Upper lobe of right lung (tissue), 1 donor: Measurements from ENCODE around the gene NYNRIN. TPM values are rescaled to one million over a fixed set of nuclear protein-coding genes. Genes with fewer than 3 reads are reported as not detected.
A peak's percentile ranks its signal among the peaks of the same experiment; 100 is the strongest.

Source experiments
- ATAC-seq: fragments of 200-7000 bp; cut with Tn5 transposase; one replicate; pipeline ENCODE4 v1.9.1; 2020; ENCODE audit warnings: mild to moderate bottlenecking, moderate library complexity
- DNase-seq: peaks from one replicate; pipeline ENCODE4 v3.0.0-alpha.2; 2020
- H3K27ac ChIP-seq: fragments of 200-600 bp; one replicate; pipeline ENCODE4 v1.8.0; 2022
- H3K27me3 ChIP-seq: fragments of 200-600 bp; one replicate; pipeline ENCODE4 v1.8.0; 2022; ENCODE audit warnings: mild to moderate bottlenecking
- H3K36me3 ChIP-seq: fragments of 200-600 bp; one replicate; pipeline ENCODE4 v1.8.0; 2022
- H3K4me1 ChIP-seq: fragments of 200-600 bp; one replicate; pipeline ENCODE4 v1.8.0; 2022
- H3K4me3 ChIP-seq: fragments of 200-600 bp; one replicate; pipeline ENCODE4 v1.8.0; 2022; ENCODE audit warnings: mild to moderate bottlenecking
- H3K9me3 ChIP-seq: fragments of 200-600 bp; one replicate; pipeline ENCODE4 v1.8.0; 2022
- intact Hi-C: fragments of 100-400 bp; cut with DNase I; formaldehyde crosslinking; loops from one replicate; pipeline ENCODE4 v1.11.0; 2022
- total RNA-seq: library from RNA; stranded (reverse); fragmentation: NEBNext Ultra II Directional; extraction: Animal tissue kit (Norgen Biotek cat#: 25700); gene quantifications from one replicate; pipeline ENCODE4 v1.2.1, GENCODE V29; 2021
- TF ChIP-seq, protein P1 (sequence below): fragments of 200-600 bp; IDR thresholded peaks from one replicate; pipeline ENCODE4 v1.8.0; 2022; ENCODE audit warnings: antibody characterized with exemption
- donor health status: DM: no; HTN: yes; CAD: no; lungs with severe emphysema.

The NYNRIN gene
- total RNA-seq, 1 donor from 2014 or later = 16.6 TPM

DNA sequence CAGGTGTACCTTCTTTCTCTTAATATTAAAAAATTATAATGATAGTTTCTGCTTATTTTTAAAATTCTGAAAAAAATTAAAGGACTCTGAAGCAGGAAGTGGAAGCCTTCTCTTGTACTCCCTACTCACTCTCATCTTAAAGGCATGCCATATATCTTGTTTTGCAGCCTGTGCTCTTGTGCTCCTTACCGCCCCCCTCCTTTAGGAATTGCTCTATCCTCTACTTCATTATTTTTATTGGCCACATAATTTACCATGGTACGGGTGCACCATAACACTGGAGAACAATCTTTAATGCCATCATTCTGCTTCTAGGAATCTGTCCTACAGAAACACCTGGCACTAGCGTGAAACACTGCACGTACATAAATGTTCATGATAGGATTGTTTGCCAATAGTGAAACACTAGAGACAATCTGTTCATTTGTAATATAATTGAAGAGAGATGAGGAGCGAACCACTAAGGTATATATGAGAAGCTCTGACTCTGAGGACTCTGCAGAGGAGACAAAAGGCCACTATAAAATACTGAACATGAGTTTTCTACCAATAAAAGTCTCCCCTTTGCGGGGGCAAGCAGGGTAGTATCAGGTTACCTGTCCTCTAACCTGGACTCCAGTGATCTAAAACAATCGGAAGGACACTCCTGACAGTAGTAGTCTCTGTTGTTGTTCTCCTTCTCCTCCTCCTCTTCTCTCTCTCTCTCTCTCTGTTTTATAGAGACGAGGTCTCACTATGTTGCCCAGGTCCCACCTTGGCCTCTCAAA, 6.3 kb upstream of the NYNRIN start:
- no peaks in the 10 kb centered on the region for H3K9me3 ChIP-seq
- ATAC-seq (peak; percentile 54), DNase-seq (no peak)
- no peaks in the 10 kb centered on the region for H3K27me3 ChIP-seq
- peak overlapping the region; percentile 20 for H3K27ac ChIP-seq
- intact Hi-C loops = no loop called here
- peaks cover 7% of the 10 kb centered on the region for H3K4me1 ChIP-seq
- TF ChIP-seq, protein P1, sequence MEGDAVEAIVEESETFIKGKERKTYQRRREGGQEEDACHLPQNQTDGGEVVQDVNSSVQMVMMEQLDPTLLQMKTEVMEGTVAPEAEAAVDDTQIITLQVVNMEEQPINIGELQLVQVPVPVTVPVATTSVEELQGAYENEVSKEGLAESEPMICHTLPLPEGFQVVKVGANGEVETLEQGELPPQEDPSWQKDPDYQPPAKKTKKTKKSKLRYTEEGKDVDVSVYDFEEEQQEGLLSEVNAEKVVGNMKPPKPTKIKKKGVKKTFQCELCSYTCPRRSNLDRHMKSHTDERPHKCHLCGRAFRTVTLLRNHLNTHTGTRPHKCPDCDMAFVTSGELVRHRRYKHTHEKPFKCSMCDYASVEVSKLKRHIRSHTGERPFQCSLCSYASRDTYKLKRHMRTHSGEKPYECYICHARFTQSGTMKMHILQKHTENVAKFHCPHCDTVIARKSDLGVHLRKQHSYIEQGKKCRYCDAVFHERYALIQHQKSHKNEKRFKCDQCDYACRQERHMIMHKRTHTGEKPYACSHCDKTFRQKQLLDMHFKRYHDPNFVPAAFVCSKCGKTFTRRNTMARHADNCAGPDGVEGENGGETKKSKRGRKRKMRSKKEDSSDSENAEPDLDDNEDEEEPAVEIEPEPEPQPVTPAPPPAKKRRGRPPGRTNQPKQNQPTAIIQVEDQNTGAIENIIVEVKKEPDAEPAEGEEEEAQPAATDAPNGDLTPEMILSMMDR = no peak
- H3K4me3 ChIP-seq = no peak overlapping the region
- H3K36me3 ChIP-seq = no peaks in the 10 kb centered on the region

DNA sequence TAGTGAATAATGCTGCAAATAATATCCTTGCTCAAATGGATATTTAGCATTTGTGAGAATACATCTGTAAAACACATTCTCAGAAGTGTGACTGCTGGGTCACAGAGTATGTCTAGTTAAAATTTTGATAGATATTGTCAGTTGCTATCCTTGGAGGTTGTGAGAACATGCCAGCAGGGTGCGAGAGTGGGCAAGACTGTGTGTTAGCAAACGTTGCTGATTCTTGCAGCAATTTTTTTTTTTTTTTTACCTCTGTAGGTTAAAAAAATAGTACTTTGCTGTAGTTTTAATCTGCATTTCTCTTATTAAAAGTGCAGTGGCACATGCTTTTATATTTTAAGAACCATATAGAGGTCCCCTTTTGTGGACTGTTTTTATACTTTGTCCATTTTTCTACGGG, 4.5 kb upstream of the NYNRIN start:
- peaks cover 15% of the 10 kb centered on the region for H3K4me1 ChIP-seq
- DNase-seq = no peak
- no peak for ATAC-seq
- TF ChIP-seq, protein P1 = no peak
- no peaks in the 10 kb centered on the region for H3K27me3 ChIP-seq
- H3K27ac ChIP-seq = no peak overlapping the region
- H3K4me3 ChIP-seq = no peak overlapping the region
- H3K36me3 ChIP-seq = no peaks in the 10 kb centered on the region
- intact Hi-C loops = no loop called here
- H3K9me3 ChIP-seq = no peaks in the 10 kb centered on the region

DNA sequence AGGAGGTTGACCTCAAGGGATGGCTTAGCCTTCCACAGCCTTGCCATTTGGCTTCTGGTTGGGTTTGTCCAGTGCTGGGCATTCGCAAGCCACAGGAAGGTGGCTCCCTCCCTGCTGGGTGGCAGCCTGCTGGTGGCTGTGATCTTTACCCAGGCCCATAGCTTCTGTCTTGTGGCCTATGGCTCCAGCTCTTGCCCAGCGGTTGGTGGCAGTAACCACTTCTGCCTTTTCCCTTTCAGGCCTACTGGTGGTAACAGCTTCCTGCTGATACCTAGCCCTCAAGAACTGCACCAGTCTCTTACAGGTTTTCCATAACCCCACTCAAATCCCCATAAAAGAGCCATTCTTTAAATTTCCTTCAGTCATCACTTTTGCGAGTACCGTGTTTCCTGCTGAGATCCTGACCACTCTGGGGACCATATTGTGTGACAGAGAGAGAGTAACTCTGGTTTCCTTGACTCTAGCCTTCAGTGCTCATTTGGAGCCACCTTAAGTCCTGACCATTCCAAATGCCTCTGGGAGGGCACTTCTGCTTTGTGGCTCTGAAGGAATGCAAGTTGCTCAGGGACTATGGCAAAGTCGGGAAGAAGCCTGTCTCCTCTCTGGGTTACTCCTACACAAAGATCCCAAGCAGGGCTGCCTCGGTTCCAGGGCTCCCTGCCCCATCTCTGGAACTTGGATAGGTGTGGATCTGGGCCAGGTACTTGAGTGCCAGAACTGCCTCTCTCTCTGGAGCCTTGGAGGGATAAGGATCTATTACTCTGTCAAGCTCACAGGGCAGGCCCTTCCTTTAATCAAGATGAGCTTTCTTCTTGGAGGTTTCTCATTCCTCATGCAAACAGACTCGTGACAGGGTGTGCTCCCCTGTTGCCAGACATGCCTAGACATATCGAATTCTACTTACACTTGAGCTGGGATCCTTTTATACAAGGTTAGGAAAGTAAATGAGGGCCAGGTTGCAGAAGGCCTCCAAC, 2.9 kb upstream of the NYNRIN start:
- intact Hi-C loops = no loop called here
- Histone ChIP-seq H3K9me3 (no peaks in the 10 kb centered on the region), H3K27ac (no peak overlapping the region), H3K36me3 (no peaks in the 10 kb centered on the region), H3K4me3 (no peak overlapping the region), H3K27me3 (no peaks in the 10 kb centered on the region), H3K4me1 (peaks cover 27% of the 10 kb centered on the region)
- ATAC-seq = peak; percentile 45
- TF ChIP-seq, protein P1 = no peak
- DNase-seq = no peak

DNA sequence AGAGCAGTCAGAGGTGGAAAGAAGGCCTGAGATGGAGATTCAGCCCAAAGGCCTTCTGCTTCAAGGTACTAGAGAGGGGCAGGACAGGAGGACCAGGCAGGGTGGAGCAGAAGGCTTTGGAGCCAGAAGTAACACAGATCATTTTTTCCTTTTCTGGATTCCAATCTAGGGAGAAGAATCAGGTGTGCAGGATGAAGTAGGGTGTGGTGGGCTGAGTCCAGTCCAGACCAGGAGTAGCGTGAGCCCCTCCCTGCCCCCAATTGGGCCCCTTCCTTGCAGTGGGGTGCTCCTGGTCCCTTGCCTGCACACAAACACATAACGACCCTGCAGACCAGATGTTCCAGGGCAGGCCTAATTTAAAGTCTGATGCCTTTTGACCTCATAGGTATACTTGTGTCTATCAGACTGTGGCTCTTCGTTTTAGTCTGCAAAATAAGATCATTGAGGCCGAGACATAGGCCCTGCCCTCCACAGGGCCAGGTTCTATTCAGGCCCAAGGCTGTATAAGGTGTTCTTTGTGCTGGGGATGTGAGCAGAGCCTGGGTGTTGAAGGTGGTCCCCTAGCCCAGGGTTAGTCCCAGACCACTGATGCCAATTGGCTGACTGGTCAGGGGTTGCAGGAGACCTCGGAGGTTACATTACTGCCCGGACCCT, 1.0 kb upstream of the NYNRIN start:
- no peak overlapping the region for H3K4me3 ChIP-seq
- TF ChIP-seq, protein P1 = no peak
- H3K27me3 ChIP-seq = no peaks in the 10 kb centered on the region

DNA sequence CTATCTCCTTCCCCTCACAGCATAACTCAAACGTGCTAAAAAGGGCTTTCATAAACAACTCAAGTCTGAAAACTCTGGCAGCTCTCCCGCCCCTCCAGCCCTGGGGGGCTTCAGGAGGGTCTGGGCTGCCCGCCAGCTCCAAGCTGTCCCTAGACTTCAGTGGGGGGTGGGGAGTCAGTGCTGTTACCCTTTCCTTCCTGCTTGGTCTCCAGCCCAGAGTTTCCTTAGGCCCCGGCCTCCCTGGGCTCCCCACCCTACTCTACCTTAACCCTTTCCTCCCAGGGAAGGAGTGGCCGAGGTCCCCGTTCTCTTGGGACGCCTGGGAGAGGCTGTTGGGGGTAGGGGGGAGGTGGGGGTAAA, 530 bp upstream of the NYNRIN start:
- Histone ChIP-seq H3K36me3 (no peaks in the 10 kb centered on the region), H3K4me3 (peak overlapping the region; percentile 75), H3K27me3 (no peaks in the 10 kb centered on the region), H3K9me3 (no peaks in the 10 kb centered on the region), H3K27ac (peak overlapping the region; percentile 72), H3K4me1 (peaks cover 46% of the 10 kb centered on the region)
- DNase-seq (no peak), ATAC-seq (peak; percentile 31)
- TF ChIP-seq, protein P1 = no peak
- intact Hi-C loops = no loop called here

More for the DNA sequence above, 1.0 kb upstream of the NYNRIN start:
- Histone ChIP-seq H3K4me1 (peaks cover 42% of the 10 kb centered on the region), H3K36me3 (no peaks in the 10 kb centered on the region), H3K9me3 (no peaks in the 10 kb centered on the region), H3K27ac (peak overlapping the region; percentile 72)
- intact Hi-C loops = no loop called here
- no peak for ATAC-seq
- DNase-seq = no peak
